Suprapubic skin (tissue), 4 donors: Measurements from ENCODE around the gene U2AF2. TPM values are rescaled to one million over a fixed set of nuclear protein-coding genes. Genes with fewer than 3 reads are reported as not detected.

Experiments used
- DNase-seq, 2 donors: peaks; one replicate each; pipeline ENCODE4 v3.0.0-alpha.2; 2019; ENCODE audit warnings: low spot score in 2 of 2
- H3K27ac ChIP-seq: fragments of 200-600 bp; sonication (generic); one replicate; pipeline ENCODE4 v1.5.1; 2019
- H3K27me3 ChIP-seq: fragments of 200-600 bp; sonication (generic); one replicate; pipeline ENCODE4 v1.5.1; 2019
- H3K36me3 ChIP-seq: fragments of 200-600 bp; sonication (generic); one replicate; pipeline ENCODE4 v1.5.1; 2019
- H3K4me1 ChIP-seq: fragments of 200-600 bp; sonication (generic); one replicate; pipeline ENCODE4 v1.5.1; 2019
- H3K4me3 ChIP-seq: fragments of 200-600 bp; sonication (generic); one replicate; pipeline ENCODE4 v1.5.1; 2019; ENCODE audit warnings: mild to moderate bottlenecking
- H3K9me3 ChIP-seq: fragments of 200-600 bp; sonication (generic); one replicate; pipeline ENCODE4 v1.5.1; 2019
- CTCF ChIP-seq, 2 donors: fragments of 200-600 bp in 1 of 2; fragments of 450-650 bp in 1 of 2; sonication (generic) in 1 of 2; IDR thresholded peaks; one replicate each; pipeline ENCODE4 v1.5.1; 2016 to 2019; ENCODE audit warnings: antibody characterized with exemption in 2 of 2, mild to moderate bottlenecking in 1 of 2, moderate library complexity in 1 of 2
- EP300 ChIP-seq: sonication (generic); formaldehyde crosslinking; IDR thresholded peaks from one replicate; pipeline ENCODE4 v1.6.1; 2017; ENCODE audit warnings: antibody characterized with exemption
- POLR2A ChIP-seq, 2 donors: fragments of 450-650 bp; IDR thresholded peaks; one replicate each; pipeline ENCODE4 v1.6.1; 2017; ENCODE audit warnings: antibody characterized with exemption in 2 of 2, mild to moderate bottlenecking in 2 of 2, moderate library complexity in 2 of 2
- POLR2AphosphoS5 ChIP-seq, 3 donors: sonication (generic); formaldehyde crosslinking; IDR thresholded peaks; one replicate each; pipeline ENCODE4 v1.6.1; 2017; ENCODE audit warnings: antibody characterized with exemption in 3 of 3
- WGBS: methylation state at CpG from one replicate; pipeline ENCODE4 v1.1.5; 2018; 5-methylcytosine and 5-hydroxymethylcytosine counted together
- total RNA-seq, 4 donors: library from RNA; depleted of rRNA; stranded (reverse); fragments of >200 nt; gene quantifications; one replicate each; pipeline ENCODE4 v1.1.0, GENCODE V29; 2016

Gene U2AF2
- total RNA-seq, 4 donors from 2014 or later = 82.8 to 128 (median 88.5) TPM

- Histone ChIP-seq H3K27ac (no peak overlapping the region), H3K9me3 (no peaks in the 10 kb centered on the region), H3K36me3 (peaks cover 67% of the 10 kb centered on the region), H3K4me1 (peaks cover 57% of the 10 kb centered on the region), H3K27me3 (no peaks in the 10 kb centered on the region), H3K4me3 (no peak overlapping the region)
- 91% methylated on average over 10 of the region's 20 CpGs for WGBS
- TF ChIP-seq POLR2A (IDR thresholded peaks at IDR 0.05) (no peak), POLR2AphosphoS5 (IDR thresholded peaks at IDR 0.05) (no peak), CTCF (IDR thresholded peaks at IDR 0.05) (no peak), EP300 (no peak)
- no peak for DNase-seq
Measured at GRCh38 chr19:55680339-55681130, 25.7 kb downstream of the U2AF2 start.

GRCh38 chr19:55681131-55682092, 26.6 kb downstream of the U2AF2 start:
- Histone ChIP-seq H3K4me1 (peaks cover 48% of the 10 kb centered on the region), H3K36me3 (peaks cover 76% of the 10 kb centered on the region), H3K9me3 (no peaks in the 10 kb centered on the region), H3K27ac (no peak overlapping the region), H3K4me3 (no peak overlapping the region), H3K27me3 (no peaks in the 10 kb centered on the region)
- WGBS = 85% methylated on average over 9 of the region's 9 CpGs
- TF ChIP-seq POLR2AphosphoS5 (IDR thresholded peaks at IDR 0.05) = no peak
- no peak for TF ChIP-seq EP300
- no peak for TF ChIP-seq CTCF (IDR thresholded peaks at IDR 0.05)
- TF ChIP-seq POLR2A (IDR thresholded peaks at IDR 0.05) = no peak
- no peak for DNase-seq

GRCh38 chr19:55683449-55684261, 28.8 kb downstream of the U2AF2 start:
- H3K4me1 ChIP-seq = peaks cover 30% of the 10 kb centered on the region
- H3K36me3 ChIP-seq = peaks cover 86% of the 10 kb centered on the region
- no peak for TF ChIP-seq POLR2AphosphoS5 (IDR thresholded peaks at IDR 0.05)
- TF ChIP-seq POLR2A (IDR thresholded peaks at IDR 0.05) = no peak
- TF ChIP-seq CTCF (IDR thresholded peaks at IDR 0.05) = no peak
- TF ChIP-seq EP300 = no peak
- H3K27me3 ChIP-seq = no peaks in the 10 kb centered on the region
- DNase-seq = no peak
- WGBS = 85% methylated on average over 22 of the region's 22 CpGs
- H3K9me3 ChIP-seq = no peaks in the 10 kb centered on the region
- H3K27ac ChIP-seq = no peak overlapping the region
- H3K4me3 ChIP-seq = no peak overlapping the region

- Histone ChIP-seq H3K4me1 (peaks cover 15% of the 10 kb centered on the region), H3K27ac (no peak overlapping the region)
- DNase-seq = no peak
Measured at GRCh38 chr19:55684946-55685681, 30.3 kb downstream of the U2AF2 start.

More at GRCh38 chr19:55684946-55685681, 30.3 kb downstream of the U2AF2 start:
- H3K27me3 ChIP-seq = no peaks in the 10 kb centered on the region
- peaks cover 86% of the 10 kb centered on the region for H3K36me3 ChIP-seq
- H3K9me3 ChIP-seq = no peaks in the 10 kb centered on the region
- 94% methylated on average over 50 of the region's 60 CpGs for WGBS
- no peak overlapping the region for H3K4me3 ChIP-seq
- TF ChIP-seq CTCF (IDR thresholded peaks at IDR 0.05) = no peak
- no peak for TF ChIP-seq POLR2A (IDR thresholded peaks at IDR 0.05)
- TF ChIP-seq EP300 = no peak
- TF ChIP-seq POLR2AphosphoS5 (IDR thresholded peaks at IDR 0.05) = no peak
